ENCODE data around the gene FLRT2. TPM values are rescaled to one million over a fixed set of nuclear protein-coding genes. Genes with fewer than 3 reads are reported as not detected.

Gene FLRT2
- total and polyA plus RNA-seq, 9 of the 15 experiments (the other 6 are each of a cell fraction or from before 2014, with no cell fraction given), result 0.02 TPM; not detected in 8

DNA sequence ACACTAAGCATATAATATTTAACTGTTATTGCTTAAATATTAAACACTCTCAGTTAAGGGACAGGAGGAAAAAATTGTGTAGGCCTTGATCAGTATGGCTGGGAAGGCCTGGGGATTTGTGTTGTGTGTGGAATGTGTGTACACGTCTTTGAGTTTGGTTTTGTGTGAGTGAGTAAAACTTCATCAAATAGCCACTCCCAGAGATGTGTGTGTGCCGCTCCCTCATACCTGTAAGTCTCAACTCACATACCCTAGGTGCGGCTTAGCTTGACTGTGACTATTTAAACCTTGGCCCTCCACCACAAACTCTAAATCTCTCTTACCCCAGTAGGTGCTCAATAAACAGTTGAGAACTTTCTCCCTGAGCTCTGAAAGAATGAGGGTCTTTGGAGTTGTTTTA lies 64.3 kb downstream of the FLRT2 start (continued):
- TF ChIP-seq GTF2E2 (tag; IDR thresholded peaks at IDR 0.05), result no peak
- no peak for TF ChIP-seq POLR3A (IDR thresholded peaks at IDR 0.05; ENCODE audit: borderline replicate concordance, extremely low read depth, insufficient read depth, insufficient read length)
- no peak for TF ChIP-seq DMBX1 (CRISPR knock-in tag; IDR thresholded peaks at IDR 0.05; ENCODE audit: borderline replicate concordance)
- TF ChIP-seq, protein P1, sequence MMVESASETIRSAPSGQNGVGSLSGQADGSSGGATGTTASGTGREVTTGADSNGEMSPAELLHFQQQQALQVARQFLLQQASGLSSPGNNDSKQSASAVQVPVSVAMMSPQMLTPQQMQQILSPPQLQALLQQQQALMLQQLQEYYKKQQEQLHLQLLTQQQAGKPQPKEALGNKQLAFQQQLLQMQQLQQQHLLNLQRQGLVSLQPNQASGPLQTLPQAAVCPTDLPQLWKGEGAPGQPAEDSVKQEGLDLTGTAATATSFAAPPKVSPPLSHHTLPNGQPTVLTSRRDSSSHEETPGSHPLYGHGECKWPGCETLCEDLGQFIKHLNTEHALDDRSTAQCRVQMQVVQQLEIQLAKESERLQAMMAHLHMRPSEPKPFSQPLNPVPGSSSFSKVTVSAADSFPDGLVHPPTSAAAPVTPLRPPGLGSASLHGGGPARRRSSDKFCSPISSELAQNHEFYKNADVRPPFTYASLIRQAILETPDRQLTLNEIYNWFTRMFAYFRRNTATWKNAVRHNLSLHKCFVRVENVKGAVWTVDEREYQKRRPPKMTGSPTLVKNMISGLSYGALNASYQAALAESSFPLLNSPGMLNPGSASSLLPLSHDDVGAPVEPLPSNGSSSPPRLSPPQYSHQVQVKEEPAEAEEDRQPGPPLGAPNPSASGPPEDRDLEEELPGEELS (CRISPR knock-in tag; IDR thresholded peaks at IDR 0.05; ENCODE audit: borderline replicate concordance), result no peak

DNA sequence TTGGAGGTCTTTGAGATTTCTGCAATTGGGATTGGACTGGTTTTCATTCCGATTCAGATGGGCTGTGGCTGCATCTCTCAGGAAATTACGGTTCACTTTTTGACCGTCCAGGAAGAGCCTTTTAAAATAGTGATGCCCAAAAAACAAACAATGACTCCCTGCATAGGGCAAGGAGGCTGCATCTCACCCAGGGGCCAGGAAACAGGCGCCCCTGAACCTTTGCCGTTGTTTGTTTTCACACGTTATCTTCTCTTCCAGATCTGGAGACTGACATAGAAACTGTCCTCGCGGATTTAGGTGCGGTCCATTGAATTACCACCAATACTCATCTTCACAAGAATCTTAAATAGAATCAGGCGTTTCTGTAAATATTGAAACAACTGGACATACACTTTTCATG lies 66.0 kb downstream of the FLRT2 start:
- Histone ChIP-seq H3K4me3 (no peak overlapping the region), H3K9me1 (ENCODE audit: control insufficient read depth, insufficient read depth, low read length) (no peaks in the 10 kb centered on the region), H4K20me1 (replicated peaks; ENCODE audit: control insufficient read depth, insufficient read depth, low read length) (no peaks in the 10 kb centered on the region), H3K9ac (ENCODE audit: insufficient read depth in 1 of 2, low read depth in 2 of 2, low read length in 2 of 2) (no peak overlapping the region), H3K4me1 (replicated peaks in 1 of 2; ENCODE audit: control insufficient read depth in 2 of 2, insufficient read depth in 2 of 2, low read length in 2 of 2) (no peaks in the 10 kb centered on the region), H3K4me2 (ENCODE audit: insufficient read depth, low read length) (no peak overlapping the region), H3K79me2 (ENCODE audit: control insufficient read depth, insufficient read depth, low read length) (no peaks in the 10 kb centered on the region), H3K9me3 (replicated peaks; ENCODE audit: control insufficient read depth, insufficient read depth, low read depth, low read length) (no peaks in the 10 kb centered on the region), H3K36me3 (ENCODE audit: control insufficient read depth, insufficient read depth, low read length) (no peaks in the 10 kb centered on the region), H3K27me3 (ENCODE audit: control insufficient read depth in 2 of 2, insufficient read depth in 2 of 2, low read length in 2 of 2) (no peaks in the 10 kb centered on the region), H2AFZ (ENCODE audit: low read depth, low read length) (no peak overlapping the region), H3K27ac (ENCODE audit: extremely low read depth, low read depth, low read length) (no peak overlapping the region)
- no TSS peak for BruUV-seq (replicated peaks)
- no peak for TF ChIP-seq RB1 (IDR thresholded peaks at IDR 0.05; ENCODE audit: low read depth)
- no peak for TF ChIP-seq BACH1 (tag; IDR thresholded peaks at IDR 0.05)
- TF ChIP-seq ZNF707 (CRISPR knock-in tag; conservative IDR thresholded peaks at IDR 0.05), result no peak
- no peak for DNase-seq (ENCODE audit: extremely low read depth in 1 of 4, low spot score in 3 of 4)
- ChIA-PET CTCF (ENCODE audit: low intra/inter-chr PET ratio) (no interaction called here), POLR2A (no interaction called here)
- intact Hi-C loops (cut with micrococcal nuclease), result loop anchor here (5.0 kb wide), 1 partner anchor 1084 kb away; no protein-coding TSS in a partner anchor
- FAIRE-seq, result no peak
- WGBS (ENCODE audit: insufficient coverage, low coverage, missing lambda C conversion rate), result 4% methylated on average over 10 of the region's 10 CpGs
- in situ Hi-C loops (cut with MboI), result no loop called here
- ATAC-seq, result no peak

All from K562 (cell line).